GM19372 (cell line): ENCODE data around the gene NSDHL.

Experiments used
- ATAC-seq: cut with Tn5 transposase; IDR thresholded peaks from one replicate; pipeline ENCODE4 v1.9.1; 2021; ENCODE audit warnings: mild to moderate bottlenecking, low read depth, moderate library complexity; ENCODE audit not compliant: unreplicated experiment

NSDHL gene

GRCh38 chrX:152843852-152844251 is 13.0 kb downstream of the NSDHL start:
- no peak for ATAC-seq

GRCh38 chrX:152844256-152844655 is 13.4 kb downstream of the NSDHL start:
- ATAC-seq: no peak

- ATAC-seq: no peak
Observed at GRCh38 chrX:152845618-152846240, 14.9 kb downstream of the NSDHL start.

GRCh38 chrX:152847281-152847680 is 16.4 kb downstream of the NSDHL start:
- no peak for ATAC-seq

- no peak for ATAC-seq
Observed at GRCh38 chrX:152850465-152850864, 19.6 kb downstream of the NSDHL start.

- no peak for ATAC-seq
Observed at GRCh38 chrX:152853986-152854385, 23.1 kb downstream of the NSDHL start.

GRCh38 chrX:152861116-152861515 is 30.3 kb downstream of the NSDHL start:
- no peak for ATAC-seq

GRCh38 chrX:152861826-152862225 is 31.0 kb downstream of the NSDHL start:
- no peak for ATAC-seq

GRCh38 chrX:152865232-152865920 is 34.5 kb downstream of the NSDHL start:
- ATAC-seq: no peak

GRCh38 chrX:152866386-152866785 is 35.5 kb downstream of the NSDHL start:
- no peak for ATAC-seq

- ATAC-seq: no peak
Observed at GRCh38 chrX:152869972-152870371, 39.1 kb downstream of the NSDHL start.

GRCh38 chrX:152871260-152871659 is 40.4 kb downstream of the NSDHL start:
- no peak for ATAC-seq

- no peak for ATAC-seq
Observed at GRCh38 chrX:152872522-152872921, 41.7 kb downstream of the NSDHL start.

- no peak for ATAC-seq
Observed at GRCh38 chrX:152873361-152873760, 42.5 kb downstream of the NSDHL start.

GRCh38 chrX:152876931-152877840 is 46.3 kb downstream of the NSDHL start:
- no peak for ATAC-seq

- no peak for ATAC-seq
Observed at GRCh38 chrX:152878976-152879755, 48.3 kb downstream of the NSDHL start.

- no peak for ATAC-seq
Observed at GRCh38 chrX:152881289-152881688, 50.4 kb downstream of the NSDHL start.

- ATAC-seq: no peak
Observed at GRCh38 chrX:152884171-152884570, 53.3 kb downstream of the NSDHL start.

- ATAC-seq: no peak
Observed at GRCh38 chrX:152886716-152887115, 55.9 kb downstream of the NSDHL start.

GRCh38 chrX:152892499-152892898 is 61.6 kb downstream of the NSDHL start:
- ATAC-seq: no peak
